H1 (cell line): ENCODE measurements around the gene LRRK1. TPM values are rescaled to one million over a fixed set of nuclear protein-coding genes. Genes with fewer than 3 reads are reported as not detected.

Experiments
- CBX5 ChIP-seq: fragments of 300-800, 300-1000 bp; sonication (generic); IDR thresholded peaks from 2 replicates; pipeline ENCODE4 v1.7.1; 2016; ENCODE audit warnings: antibody characterized with exemption, low read length, low read depth
- CBX8 ChIP-seq: fragments of 300-800, 300-1000 bp; sonication (generic); IDR thresholded peaks from 2 replicates; pipeline ENCODE4 v1.7.1; 2016; ENCODE audit warnings: low read depth, low read length, borderline replicate concordance
- CHD7 ChIP-seq: fragments of 300-600 bp; sonication (generic); IDR thresholded peaks from 2 replicates; pipeline ENCODE4 v1.7.1; 2012; ENCODE audit warnings: low read length, moderate library complexity, mild to moderate bottlenecking, inconsistent platforms; ENCODE audit not compliant: insufficient replicate concordance
- CREB1 ChIP-seq: IDR thresholded peaks from 2 replicates; pipeline ENCODE4 v1.6.1; 2012; ENCODE audit warnings: inconsistent platforms
- JUN ChIP-seq: IDR thresholded peaks from 2 replicates; pipeline ENCODE4 v1.6.1; 2011; ENCODE audit warnings: low read depth, mild to moderate bottlenecking, improper control_type of control experiment, low read length
- JUND ChIP-seq: IDR thresholded peaks from 2 replicates; pipeline ENCODE4 v1.6.1; 2011; ENCODE audit warnings: mild to moderate bottlenecking, improper control_type of control experiment, low read length
- MAFK ChIP-seq: IDR thresholded peaks from 2 replicates; pipeline ENCODE4 v1.6.1; 2012; ENCODE audit warnings: low read depth, mild to moderate bottlenecking, improper control_type of control experiment, low read length
- NRF1 ChIP-seq: IDR thresholded peaks from 2 replicates; pipeline ENCODE4 v1.6.1; 2011; ENCODE audit warnings: mild to moderate bottlenecking, low read depth, low read length, improper control_type of control experiment
- RBBP5 ChIP-seq: IDR thresholded peaks from 2 replicates; pipeline ENCODE4 v1.7.1; 2012; ENCODE audit warnings: low read depth, mild to moderate bottlenecking, inconsistent platforms, low read length, moderate library complexity, borderline replicate concordance
- SP2 ChIP-seq: IDR thresholded peaks from 2 replicates; pipeline ENCODE4 v1.6.1; 2012; ENCODE audit warnings: mild to moderate bottlenecking, low read length, inconsistent platforms
- SP4 ChIP-seq: IDR thresholded peaks from 2 replicates; pipeline ENCODE4 v1.6.1; 2012; ENCODE audit warnings: low read length, inconsistent platforms
- TBP ChIP-seq: IDR thresholded peaks from 2 replicates; pipeline ENCODE4 v1.6.1; 2011; ENCODE audit warnings: low read depth, low read length, improper control_type of control experiment
- polyA plus RNA-seq, 7 experiments: library from polyadenylated mRNA; depleted of rRNA in 3 of 7; stranded (reverse) in 5 of 7; unstranded in 2 of 7; fragments of >200 nt in 5 of 7; fragments of 200-250 nt in 2 of 7; gene quantifications; 1 replicate in 5 of 7; 2 replicates in 1 of 7; 4 replicates in 1 of 7; pipeline versions ENCODE4 v1.2.1 to v1.2.3, GENCODE V29; 2011 to 2013; ENCODE audit warnings: missing spikeins in 2 of 7, mixed read lengths in 2 of 7
- total RNA-seq: library from RNA; stranded (reverse); fragmentation: NEBNext Ultra II Directional; extraction: Animal tissue kit (Norgen Biotek cat#: 25700); gene quantifications from 2 replicates; pipeline ENCODE4 v1.2.1, GENCODE V29; 2021

Gene LRRK1
- total and polyA plus RNA-seq, 2 of the 8 experiments (the other 6 are each of a cell fraction or from before 2014, with no cell fraction given), result 1.2 to 3.6 TPM

DNA sequence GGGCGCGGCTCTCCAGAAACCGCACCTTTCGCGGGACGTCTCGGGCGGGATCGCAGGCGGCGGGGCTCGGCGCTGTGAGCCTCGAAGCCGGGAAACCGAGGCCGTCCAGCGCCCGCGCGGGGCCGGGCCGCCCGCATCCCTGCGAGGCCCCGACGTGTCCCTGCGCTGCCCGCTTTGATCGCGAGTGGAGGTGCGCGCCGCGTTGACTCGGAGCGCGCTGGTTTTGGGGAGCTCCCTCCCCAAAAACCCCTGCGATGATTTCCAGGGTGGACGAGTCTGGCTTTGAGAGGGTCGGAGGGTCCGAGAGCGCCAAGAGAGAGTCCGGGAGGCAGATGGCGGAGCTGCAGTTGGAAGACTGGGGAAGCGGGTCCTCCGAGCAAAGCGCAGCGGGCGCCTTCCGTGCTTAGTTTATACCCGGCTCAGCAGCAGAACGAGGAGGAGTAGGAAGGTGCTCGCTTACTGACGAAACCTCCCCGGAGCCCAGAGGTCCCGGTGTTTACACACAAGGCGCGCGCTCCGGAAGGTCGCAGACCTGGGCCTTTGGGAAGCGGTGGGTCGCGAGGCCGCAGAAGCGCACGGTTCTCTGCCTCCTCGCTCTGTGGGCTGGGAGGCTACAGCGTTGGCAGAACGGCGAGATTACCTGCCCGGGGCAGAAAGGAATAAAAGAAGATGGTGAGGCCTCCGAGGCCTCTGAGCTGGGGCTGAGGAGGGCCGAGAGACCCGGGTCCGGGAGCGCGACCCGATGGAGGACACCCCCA is 38.8 kb upstream of the LRRK1 start (continued):
- TF ChIP-seq CHD7, result no peak
- no peak for TF ChIP-seq CBX8
- TF ChIP-seq NRF1, result no peak
- TF ChIP-seq TBP, result no peak
- no peak for TF ChIP-seq JUND
- TF ChIP-seq CBX5, result no peak
- TF ChIP-seq MAFK, result no peak
- TF ChIP-seq SP4, result no peak
- no peak for TF ChIP-seq SP2
- no peak for TF ChIP-seq CREB1
- TF ChIP-seq RBBP5, result 0 out of 2 replicates have a peak, but pooled peaks have one; percentile 39
- no peak for TF ChIP-seq JUN
